ENCODE measurements around the gene LPAR5. TPM values are rescaled to one million over a fixed set of nuclear protein-coding genes. Genes with fewer than 3 reads are reported as not detected.

The LPAR5 gene
- total RNA-seq, 2 experiments from 2014 or later, result 7.8 to 8.0 TPM

DNA sequence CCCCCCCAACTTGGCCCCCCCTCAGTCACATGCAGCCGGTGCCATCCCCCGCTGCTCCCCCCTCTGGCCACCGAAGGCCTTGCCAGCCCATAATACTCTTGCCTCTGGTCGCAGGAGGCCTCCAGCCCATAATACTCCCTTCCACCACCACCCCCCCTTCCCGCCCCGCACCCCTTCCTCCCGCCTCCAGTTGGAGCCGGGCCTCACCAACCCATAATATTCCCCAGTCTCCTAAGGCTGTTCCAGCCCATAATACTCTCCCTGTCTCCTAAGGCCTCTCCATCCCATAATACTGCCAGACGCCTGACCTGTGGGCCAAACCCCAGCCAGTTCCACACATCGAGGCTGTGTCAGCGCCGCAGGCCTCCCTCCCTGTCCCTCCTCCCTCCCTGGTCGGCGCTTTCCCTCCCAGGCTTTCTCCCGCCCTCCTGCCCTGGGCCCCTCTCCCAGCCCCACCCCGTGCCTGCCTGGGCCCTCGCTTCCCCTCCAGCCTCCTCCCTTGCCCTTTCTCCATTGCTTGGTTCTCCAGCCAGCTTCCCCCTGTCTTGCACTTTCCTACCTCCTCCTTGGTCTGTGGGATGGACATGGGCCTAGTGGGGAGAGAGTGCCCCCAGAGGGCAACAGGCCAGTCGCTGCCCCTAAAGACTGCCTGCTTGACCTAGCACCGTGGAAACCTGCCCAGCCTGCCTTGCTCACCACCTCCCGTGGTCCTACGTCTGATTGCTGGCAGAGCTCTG is 21.8 kb downstream of the LPAR5 start:
- H3K4me3 Mint-ChIP-seq, result no peak overlapping the region
- H3K27ac Mint-ChIP-seq, result no peak overlapping the region
- peak; percentile 61 for DNase-seq
- no peaks in the 10 kb centered on the region for H3K36me3 Mint-ChIP-seq (ENCODE audit: low read depth)
- no peaks in the 10 kb centered on the region for H3K27me3 Mint-ChIP-seq
- POLR2A ChIA-PET, result interaction anchor here (0.6 to 2.5 kb wide), 11 partner anchors 9 to 237 kb away, joined by 3 to 20 read pairs (median 4); partner anchors contain the start of genes CDCA3, COPS7A, MLF2 and ZNF384
- peaks cover 46% of the 10 kb centered on the region for H3K4me1 Mint-ChIP-seq
- H3K9me3 Mint-ChIP-seq, result no peaks in the 10 kb centered on the region
- CTCF ChIA-PET, result interaction anchor here (0.6 to 1.1 kb wide), 5 partner anchors 9 to 175 kb away, joined by 3 to 4 read pairs (median 3); partner anchors contain the start of gene CD4

DNA sequence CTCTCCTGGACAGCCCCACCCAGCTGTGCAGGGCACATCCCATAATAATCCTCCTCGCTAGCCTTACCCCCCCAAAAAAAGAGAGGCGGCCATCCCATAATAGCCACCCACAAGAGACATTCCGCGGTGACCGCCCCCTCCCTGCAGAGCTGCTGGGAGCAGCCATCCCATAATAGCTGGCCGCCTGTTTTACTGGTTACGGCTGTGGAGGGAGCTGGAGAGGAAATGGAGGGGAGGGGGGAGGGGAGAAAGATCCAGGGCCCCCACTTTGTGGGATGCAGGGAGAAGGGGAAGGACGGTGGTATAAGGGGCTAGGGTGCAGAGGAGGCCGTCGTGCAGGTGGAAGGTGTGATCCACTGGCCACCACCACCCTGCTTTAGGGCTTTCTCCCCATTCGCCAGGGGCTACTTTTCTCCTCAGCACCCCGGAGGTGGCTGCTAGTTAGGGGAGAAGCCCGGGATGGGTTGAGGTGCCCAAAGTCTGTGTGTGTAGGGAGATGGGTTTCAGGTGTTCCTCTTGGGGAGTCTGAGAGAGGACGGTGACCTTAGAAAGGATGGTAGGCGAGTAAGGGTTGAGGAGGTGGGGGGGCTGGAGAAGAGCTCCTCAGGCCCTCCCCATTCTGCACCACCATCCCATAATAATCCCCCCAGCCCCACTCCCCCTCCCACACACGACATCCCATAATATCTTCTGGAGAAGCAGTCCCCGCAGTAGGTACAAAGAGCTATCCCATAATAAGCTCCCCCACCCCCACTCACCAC is 22.6 kb downstream of the LPAR5 start:
- POLR2A ChIA-PET, result interaction anchor here (0.6 to 2.5 kb wide), 11 partner anchors 8 to 238 kb away, joined by 3 to 20 read pairs (median 4); partner anchors contain the start of genes CDCA3, COPS7A, MLF2 and VAMP1
- Mint-ChIP-seq H3K27me3 (no peaks in the 10 kb centered on the region), H3K36me3 (ENCODE audit: low read depth) (no peaks in the 10 kb centered on the region), H3K27ac (peak overlapping the region; percentile 44), H3K4me3 (peak overlapping the region; percentile 19), H3K9me3 (no peaks in the 10 kb centered on the region), H3K4me1 (peaks cover 44% of the 10 kb centered on the region)
- CTCF ChIA-PET, result interaction anchor here (0.5 to 1.4 kb wide), 5 partner anchors 14 to 176 kb away, joined by 3 to 7 read pairs (median 4); partner anchors contain the start of gene CD4
- DNase-seq, result peak; percentile 62

DNA sequence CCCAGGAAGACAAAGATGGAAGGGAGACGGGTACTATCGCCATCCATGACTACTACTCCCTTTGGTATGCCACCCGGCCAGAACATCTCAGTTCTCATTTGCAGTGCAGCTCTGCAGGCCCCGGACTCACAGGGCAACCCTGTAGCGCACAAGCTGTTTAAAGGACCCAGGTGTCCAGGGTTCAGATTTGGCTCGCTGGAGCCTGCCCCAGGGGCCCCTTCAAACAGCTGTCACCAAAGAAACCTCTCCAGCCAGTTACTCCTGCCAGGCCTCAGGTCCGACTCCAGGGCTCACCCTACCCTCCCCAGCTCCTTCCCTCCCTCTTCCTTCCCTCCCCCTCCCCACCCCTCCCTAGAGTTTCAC is 23.1 kb downstream of the LPAR5 start:
- Mint-ChIP-seq H3K4me1 (peaks cover 41% of the 10 kb centered on the region), H3K27ac (peak overlapping the region; percentile 76), H3K9me3 (no peaks in the 10 kb centered on the region), H3K4me3 (peak overlapping the region; percentile 19), H3K36me3 (ENCODE audit: low read depth) (no peaks in the 10 kb centered on the region), H3K27me3 (no peaks in the 10 kb centered on the region)
- DNase-seq, result no peak
- POLR2A ChIA-PET, result interaction anchor here (0.6 to 2.5 kb wide), 7 partner anchors 9 to 142 kb away, joined by 3 to 20 read pairs (median 8); partner anchors contain the start of genes COPS7A, MLF2, VAMP1 and ZNF384
- CTCF ChIA-PET, result interaction anchor here (0.9 to 1.4 kb wide), 2 partner anchors 19 to 72 kb away, joined by 4 to 7 read pairs; no protein-coding TSS in a partner anchor

- CTCF ChIA-PET, result interaction anchor here (0.9 to 1.4 kb wide), 2 partner anchors 20 to 72 kb away, joined by 4 to 7 read pairs; no protein-coding TSS in a partner anchor
- Mint-ChIP-seq H3K4me1 (peaks cover 41% of the 10 kb centered on the region), H3K27ac (peak overlapping the region; percentile 76), H3K36me3 (ENCODE audit: low read depth) (no peaks in the 10 kb centered on the region), H3K9me3 (no peaks in the 10 kb centered on the region), H3K27me3 (no peaks in the 10 kb centered on the region), H3K4me3 (no peak overlapping the region)
- POLR2A ChIA-PET, result interaction anchor here (1.4 to 2.5 kb wide), 5 partner anchors 8 to 142 kb away, joined by 3 to 20 read pairs (median 10); partner anchors contain the start of genes COPS7A, MLF2, VAMP1 and ZNF384
- DNase-seq, result peak; percentile 49
These were observed 23.5 kb downstream of the LPAR5 start for GRCh38 chr12:6612247-6612646.

GRCh38 chr12:6608592-6609281 is 27.0 kb downstream of the LPAR5 start:
- no peak overlapping the region for H3K4me3 Mint-ChIP-seq
- ChIA-PET POLR2A (interaction anchor here (0.6 to 1.6 kb wide), 17 partner anchors 8 to 264 kb away, joined by 3 to 11 read pairs (median 3); partner anchors contain the start of genes CDCA3, COPS7A, GAPDH and SPSB2), CTCF (interaction anchor here (0.6 to 1.2 kb wide), 6 partner anchors 11 to 145 kb away, joined by 3 to 7 read pairs (median 3); partner anchors contain the start of gene ZNF384)
- H3K36me3 Mint-ChIP-seq (ENCODE audit: low read depth), result peaks cover 19% of the 10 kb centered on the region
- H3K27ac Mint-ChIP-seq, result no peak overlapping the region
- no peaks in the 10 kb centered on the region for H3K27me3 Mint-ChIP-seq
- peak; percentile 31 for DNase-seq
- peaks cover 51% of the 10 kb centered on the region for H3K4me1 Mint-ChIP-seq
- no peaks in the 10 kb centered on the region for H3K9me3 Mint-ChIP-seq

- H3K4me1 Mint-ChIP-seq, result peaks cover 53% of the 10 kb centered on the region
- ChIA-PET CTCF (interaction anchor here (0.6 to 1.2 kb wide), 6 partner anchors 12 to 146 kb away, joined by 3 to 7 read pairs (median 3); partner anchors contain the start of gene ZNF384), POLR2A (interaction anchor here (0.6 to 1.6 kb wide), 16 partner anchors 9 to 265 kb away, joined by 3 to 11 read pairs (median 4); partner anchors contain the start of genes CDCA3, COPS7A, GAPDH and SPSB2)
- no peak overlapping the region for H3K4me3 Mint-ChIP-seq
- peak; percentile 72 for DNase-seq
- H3K9me3 Mint-ChIP-seq, result no peaks in the 10 kb centered on the region
- H3K36me3 Mint-ChIP-seq (ENCODE audit: low read depth), result peaks cover 27% of the 10 kb centered on the region
- no peaks in the 10 kb centered on the region for H3K27me3 Mint-ChIP-seq
- no peak overlapping the region for H3K27ac Mint-ChIP-seq
These were observed 27.8 kb downstream of the LPAR5 start for GRCh38 chr12:6607751-6608591.

- H3K4me1 Mint-ChIP-seq, result peaks cover 53% of the 10 kb centered on the region
- no peaks in the 10 kb centered on the region for H3K9me3 Mint-ChIP-seq
These were observed 29.2 kb downstream of the LPAR5 start for GRCh38 chr12:6606331-6607131.

GRCh38 chr12:6605421-6606330 is 30.1 kb downstream of the LPAR5 start:
- Mint-ChIP-seq H3K4me1 (peaks cover 47% of the 10 kb centered on the region), H3K9me3 (no peaks in the 10 kb centered on the region), H3K36me3 (ENCODE audit: low read depth) (peaks cover 50% of the 10 kb centered on the region), H3K27ac (peak overlapping the region; percentile 75), H3K4me3 (no peak overlapping the region), H3K27me3 (no peaks in the 10 kb centered on the region)
- DNase-seq, result peak; percentile 57
- POLR2A ChIA-PET, result interaction anchor here (0.6 to 2.5 kb wide), 18 partner anchors 8 to 246 kb away, joined by 3 to 19 read pairs (median 4); partner anchors contain the start of genes CDCA3, GAPDH, MRPL51 and NOP2
- CTCF ChIA-PET, result interaction anchor here (0.9 to 1.6 kb wide), 6 partner anchors 38 to 267 kb away, joined by 3 to 7 read pairs (median 4); partner anchors contain the start of genes MLF2, NOP2 and SPSB2

More at GRCh38 chr12:6606331-6607131, 29.2 kb downstream of the LPAR5 start:
- CTCF ChIA-PET, result interaction anchor here (0.9 to 1.6 kb wide), 4 partner anchors 38 to 245 kb away, joined by 3 to 7 read pairs (median 4); partner anchors contain the start of genes MLF2 and NOP2
- Mint-ChIP-seq H3K4me3 (no peak overlapping the region), H3K27me3 (no peaks in the 10 kb centered on the region), H3K36me3 (ENCODE audit: low read depth) (peaks cover 41% of the 10 kb centered on the region), H3K27ac (peak overlapping the region; percentile 75)
- no peak for DNase-seq
- POLR2A ChIA-PET, result interaction anchor here (0.9 to 2.5 kb wide), 13 partner anchors 9 to 245 kb away, joined by 3 to 19 read pairs (median 4); partner anchors contain the start of genes CDCA3, GAPDH, MRPL51 and NOP2

- DNase-seq, result no peak
- Mint-ChIP-seq H3K4me1 (peaks cover 43% of the 10 kb centered on the region), H3K4me3 (no peak overlapping the region), H3K36me3 (ENCODE audit: low read depth) (peaks cover 62% of the 10 kb centered on the region), H3K27me3 (no peaks in the 10 kb centered on the region), H3K9me3 (no peaks in the 10 kb centered on the region), H3K27ac (peak overlapping the region; percentile 75)
- POLR2A ChIA-PET, result interaction anchor here (1.1 to 3.1 kb wide), 10 partner anchors 9 to 134 kb away, joined by 3 to 19 read pairs (median 8); partner anchors contain the start of genes GAPDH, NOP2, VAMP1 and ZNF384
- CTCF ChIA-PET, result interaction anchor here (0.9 to 1.6 kb wide), 8 partner anchors 16 to 268 kb away, joined by 3 to 5 read pairs (median 4); partner anchors contain the start of gene SPSB2
These were observed 31.3 kb downstream of the LPAR5 start for GRCh38 chr12:6604259-6605029.
